H1 (cell line): ENCODE results near the gene SMIM13. TPM values are rescaled to one million over a fixed set of nuclear protein-coding genes. Genes with fewer than 3 reads are reported as not detected.

Experiments
- CTCF ChIA-PET: fragments of 300-600 bp; sonication (Branson Sonifier 250); formaldehyde crosslinking; loops from one replicate; lab custom pipeline; 2021; ENCODE audit not compliant: partially characterized antibody; lab: Charles Lee
- POLR2A ChIA-PET: fragments of 300-600 bp; sonication (Branson Sonifier 250); formaldehyde crosslinking; loops from one replicate; lab custom pipeline; 2021; ENCODE audit warnings: inconsistent platforms; ENCODE audit not compliant: partially characterized antibody; lab: Charles Lee
- DNase-seq, 2 experiments: peaks; one replicate each; pipeline versions ENCODE4 v3.0.0 to v3.0.0-alpha.2; 2010 to 2022; ENCODE audit warnings: low spot score in 2 of 2, low read depth in 1 of 2, mixed read lengths in 1 of 2
- FAIRE-seq: peaks from 2 replicates; lab custom pipeline; 2011; peaks lifted over from hg19 to GRCh38; lab: Jason Lieb, UNC
- H2AFZ ChIP-seq: 2 replicates; pipeline ENCODE4 v1.8.1; 2012; ENCODE audit warnings: low read length, inconsistent platforms
- H2AK5ac ChIP-seq: 2 replicates; pipeline ENCODE4 v1.6.1; 2013; ENCODE audit warnings: low read depth, low read length
- H2BK120ac ChIP-seq: replicated peaks from 2 replicates; pipeline ENCODE3; 2013; ENCODE audit warnings: low read depth, low read length, inconsistent platforms
- H2BK12ac ChIP-seq: 2 replicates; pipeline ENCODE4 v1.6.1; 2013; ENCODE audit warnings: low read depth, low read length
- H2BK15ac ChIP-seq: 2 replicates; pipeline ENCODE4 v1.6.1; 2013; ENCODE audit warnings: low read length
- H2BK20ac ChIP-seq: 2 replicates; pipeline ENCODE4 v1.6.1; 2013; ENCODE audit warnings: low read length
- H2BK5ac ChIP-seq: 2 replicates; pipeline ENCODE4 v1.6.1; 2013; ENCODE audit warnings: low read depth, low read length
- H3K14ac ChIP-seq: 2 replicates; pipeline ENCODE4 v1.6.1; 2013; ENCODE audit warnings: inconsistent platforms; ENCODE audit not compliant: insufficient read length
- H3K18ac ChIP-seq: 2 replicates; pipeline ENCODE4 v1.6.1; 2013; ENCODE audit warnings: low read length; ENCODE audit errors: extremely low read depth
- H3K23ac ChIP-seq: 2 replicates; pipeline ENCODE4 v1.6.1; 2013; ENCODE audit warnings: inconsistent platforms; ENCODE audit not compliant: insufficient read length
- H3K23me2 ChIP-seq: 2 replicates; pipeline ENCODE4 v1.6.1; 2013; ENCODE audit warnings: low read depth, low read length
- H3K27ac ChIP-seq: 2 replicates; pipeline ENCODE4 v1.6.1; 2011; ENCODE audit warnings: low read depth, low read length, inconsistent platforms
- H3K27me3 ChIP-seq, 4 experiments: replicated peaks in 1 of 4; 1 replicate in 1 of 4; 2 replicates in 3 of 4; pipeline versions ENCODE4 v1.6.1 to v1.8.1; 2011 to 2013; ENCODE audit warnings: low read length in 3 of 4, mild to moderate bottlenecking in 3 of 4, inconsistent platforms in 2 of 4, mixed read lengths in 2 of 4, moderate library complexity in 1 of 4; ENCODE audit not compliant: control insufficient read depth in 3 of 4, insufficient read depth in 3 of 4; ENCODE audit errors: extremely low read depth in 1 of 4
- H3K36me3 ChIP-seq, 4 experiments: 2 replicates each; pipeline versions ENCODE4 v1.6.1 to v1.8.1; 2011 to 2013; ENCODE audit warnings: mild to moderate bottlenecking in 4 of 4, low read length in 3 of 4, moderate library complexity in 2 of 4, control low read depth in 1 of 4, inconsistent platforms in 1 of 4; ENCODE audit not compliant: insufficient read depth in 4 of 4, control insufficient read depth in 2 of 4
- H3K4ac ChIP-seq: replicated peaks from 2 replicates; pipeline ENCODE3; 2013; ENCODE audit warnings: low read length, low read depth, mixed read lengths, inconsistent platforms; ENCODE audit not compliant: insufficient read length
- H3K4me1 ChIP-seq, 4 experiments: replicated peaks in 1 of 4; 1 replicate in 1 of 4; 2 replicates in 3 of 4; pipeline versions ENCODE4 v1.6.1 to v1.8.1; 2011 to 2013; ENCODE audit warnings: low read length in 3 of 4, inconsistent platforms in 2 of 4, mixed read lengths in 1 of 4; ENCODE audit not compliant: insufficient read depth in 4 of 4, control insufficient read depth in 3 of 4
- H3K4me2 ChIP-seq, 2 experiments: 2 replicates each; pipeline versions ENCODE4 v1.6.1 to v1.8.1; 2011 to 2013; ENCODE audit warnings: low read depth in 2 of 2, low read length in 2 of 2, control low read depth in 1 of 2, inconsistent platforms in 1 of 2, mild to moderate bottlenecking in 1 of 2; ENCODE audit not compliant: insufficient read depth in 1 of 2
- H3K4me3 ChIP-seq, 4 experiments: fragments of 200-600, 300-600 bp in 1 of 4; sonication (generic), shearing (Covaris generic), sonication (Bioruptor Twin) in 1 of 4; 2 replicates each; pipeline versions ENCODE4 v1.5.1 to v1.8.1; 2011 to 2016; ENCODE audit warnings: low read length in 4 of 4, low read depth in 3 of 4, control low read depth in 2 of 4, inconsistent platforms in 2 of 4, mild to moderate bottlenecking in 2 of 4, mixed read lengths in 1 of 4, moderate library complexity in 1 of 4; ENCODE audit not compliant: insufficient read depth in 2 of 4; ENCODE audit errors: extremely low read depth in 1 of 4
- H3K56ac ChIP-seq: replicated peaks from 2 replicates; pipeline ENCODE3; 2013; ENCODE audit warnings: low read depth, mild to moderate bottlenecking, mixed read lengths, low read length, inconsistent platforms; ENCODE audit not compliant: insufficient read length
- H3K79me1 ChIP-seq: 2 replicates; pipeline ENCODE4 v1.6.1; 2013; ENCODE audit warnings: low read depth, low read length, control low read depth
- H3K79me2 ChIP-seq, 2 experiments: 2 replicates each; pipeline versions ENCODE4 v1.6.1 to v1.8.1; 2012 to 2013; ENCODE audit warnings: low read length in 2 of 2, mild to moderate bottlenecking in 2 of 2, inconsistent platforms in 1 of 2; ENCODE audit not compliant: insufficient read depth in 2 of 2, control insufficient read depth in 1 of 2
- H3K9ac ChIP-seq, 4 experiments: replicated peaks in 1 of 4; 1 replicate in 1 of 4; 2 replicates in 3 of 4; pipeline versions ENCODE4 v1.6.1 to v1.8.1; 2011 to 2013; ENCODE audit warnings: low read depth in 3 of 4, low read length in 3 of 4, control low read depth in 2 of 4, mild to moderate bottlenecking in 2 of 4, moderate library complexity in 2 of 4, inconsistent platforms in 1 of 4; ENCODE audit errors: extremely low read depth in 1 of 4
- H3K9me3 ChIP-seq, 2 experiments: 2 replicates each; pipeline versions ENCODE4 v1.6.1 to v1.8.1; 2012 to 2013; ENCODE audit warnings: mild to moderate bottlenecking in 2 of 2, moderate library complexity in 2 of 2, control low read depth in 1 of 2, inconsistent platforms in 1 of 2, low read depth in 1 of 2, low read length in 1 of 2, mixed read lengths in 1 of 2; ENCODE audit not compliant: insufficient read depth in 2 of 2
- H4K20me1 ChIP-seq, 2 experiments: replicated peaks in 1 of 2; 2 replicates each; pipeline versions ENCODE3 to v1.8.1; 2011 to 2013; ENCODE audit warnings: inconsistent platforms in 2 of 2, low read length in 2 of 2, mild to moderate bottlenecking in 1 of 2; ENCODE audit not compliant: insufficient read depth in 2 of 2, control insufficient read depth in 1 of 2
- H4K5ac ChIP-seq: 2 replicates; pipeline ENCODE4 v1.6.1; 2013; ENCODE audit warnings: low read length, low read depth, mixed read lengths, inconsistent platforms; ENCODE audit not compliant: insufficient read length
- H4K8ac ChIP-seq: 2 replicates; pipeline ENCODE4 v1.8.0; 2013; ENCODE audit warnings: mild to moderate bottlenecking, moderate library complexity, low read length, inconsistent platforms; ENCODE audit not compliant: insufficient read depth; ENCODE audit errors: extremely low read depth
- H4K91ac ChIP-seq: replicated peaks from 2 replicates; pipeline ENCODE3; 2013; ENCODE audit warnings: low read length, mixed read lengths, inconsistent platforms; ENCODE audit not compliant: insufficient read length
- WGBS, 2 experiments: shearing (Covaris generic) in 1 of 2; methylation state at CpG; one replicate each; pipeline versions ENCODE4 v1.1.6 to v1.1.7; 2013 to 2015; ENCODE audit warnings: low lambda C conversion rate in 2 of 2, mixed read lengths in 2 of 2, inconsistent platforms in 1 of 2, low coverage in 1 of 2, missing lambda C conversion rate in 1 of 2; ENCODE audit not compliant: insufficient replicate concordance in 2 of 2, insufficient coverage in 1 of 2, insufficient read length in 1 of 2; ENCODE audit errors: extremely low coverage in 1 of 2, missing lambda C conversion rate in 1 of 2; 5-methylcytosine and 5-hydroxymethylcytosine counted together
- polyA plus RNA-seq, 7 experiments: library from polyadenylated mRNA; depleted of rRNA in 3 of 7; stranded (reverse) in 5 of 7; unstranded in 2 of 7; fragments of >200 nt in 5 of 7; fragments of 200-250 nt in 2 of 7; gene quantifications; 1 replicate in 5 of 7; 2 replicates in 1 of 7; 4 replicates in 1 of 7; pipeline versions ENCODE4 v1.2.1 to v1.2.3, GENCODE V29; 2011 to 2013; ENCODE audit warnings: missing spikeins in 2 of 7, mixed read lengths in 2 of 7
- total RNA-seq: library from RNA; stranded (reverse); fragmentation: NEBNext Ultra II Directional; extraction: Animal tissue kit (Norgen Biotek cat#: 25700); gene quantifications from 2 replicates; pipeline ENCODE4 v1.2.1, GENCODE V29; 2021

The SMIM13 gene
- total and polyA plus RNA-seq, 2 of the 8 experiments (the other 6 are each of a cell fraction or from before 2014, with no cell fraction given) = 1.7 to 10.6 TPM

DNA sequence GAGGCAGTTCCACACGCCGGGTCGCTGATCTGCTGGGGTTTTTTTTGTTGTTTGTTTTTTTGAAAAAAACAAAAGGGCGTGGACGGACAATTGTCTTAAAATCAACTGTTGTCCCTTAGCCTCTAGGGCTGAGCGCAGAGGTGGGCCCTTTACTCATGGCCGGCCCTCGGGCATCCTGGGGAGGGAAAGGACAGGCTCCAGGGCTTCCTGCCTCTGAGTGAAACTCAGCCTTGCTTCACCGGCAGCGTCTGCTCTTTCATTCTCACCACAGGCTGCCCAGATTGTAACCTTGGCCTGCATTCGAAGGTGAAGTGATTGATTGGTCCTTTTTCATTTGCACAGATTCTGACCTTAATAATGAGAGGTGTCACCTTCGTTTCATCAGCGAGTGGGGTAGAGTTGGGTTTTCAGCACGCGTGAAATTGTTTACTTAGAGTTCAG lies 797 bp downstream of the SMIM13 start:
- Histone ChIP-seq H3K9ac (peak overlapping the region; percentile 72 to 91 (median 80)), H2BK5ac (peak overlapping the region; percentile 97), H3K27me3 (no peaks in the 10 kb centered on the region), H3K4me2 (peak overlapping the region; percentile 78 to 93), H3K23ac (no peak overlapping the region), H3K9me3 (no peaks in the 10 kb centered on the region), H3K56ac (peak overlapping the region; percentile 42), H4K5ac (peak overlapping the region; percentile 61), H4K20me1 (peaks cover 0 to 4% of the 10 kb centered on the region in 2 experiments), H2AFZ (peak overlapping the region; percentile 96; the same call in 1 of the 2 replicates), H4K91ac (peak overlapping the region; percentile 95), H3K18ac (peak overlapping the region; percentile 100), H3K4ac (no peak overlapping the region), H2BK15ac (no peak overlapping the region), H2BK12ac (peak overlapping the region; percentile 97), H2BK120ac (no peak overlapping the region), H3K23me2 (peaks cover 6% of the 10 kb centered on the region; the same call in 1 of the 2 replicates), H2BK20ac (no peak overlapping the region), H3K14ac (no peak overlapping the region), H2AK5ac (no peak overlapping the region), H4K8ac (peak overlapping the region; percentile 83; the same call in 1 of the 2 replicates), H3K79me2 (peaks cover 0 to 50% of the 10 kb centered on the region in 2 experiments; a peak in 2 of 4 replicates), H3K79me1 (peaks cover 3% of the 10 kb centered on the region), H3K4me1 (peaks cover 0 to 5% (median 2%) of the 10 kb centered on the region in 4 experiments; a peak in 5 of 7 replicates), H3K27ac (peak overlapping the region; percentile 36; the same call in 1 of the 2 replicates), H3K36me3 (no peaks in the 10 kb centered on the region), H3K4me3 (peak overlapping the region; percentile 63 to 99 (median 77))
- ChIA-PET CTCF (interaction anchor here (2.3 kb wide), 1 partner anchor 207 kb away, joined by 5 read pairs; no protein-coding TSS in a partner anchor), POLR2A (no interaction called here)
- DNase-seq (peak in 1 of 2 experiments; percentile 68), FAIRE-seq (no peak)
- 1% methylated on average over 14 of the region's 15 CpGs; no CpG with 5 or more reads in 1 of the 2 experiments for WGBS, 2 experiments
